Measurements from ENCODE around the gene KRT4.

KRT4 gene

GRCh38 chr12:52836491-52837412, 22.8 kb upstream of the KRT4 start:
- no peak for DNase-seq (ENCODE audit: low read depth, low spot score)

- DNase-seq (ENCODE audit: low read depth, low spot score): no peak
Observed at GRCh38 chr12:52836042-52836466, 22.1 kb upstream of the KRT4 start.

GRCh38 chr12:52835271-52836041, 21.5 kb upstream of the KRT4 start:
- no peak for DNase-seq (ENCODE audit: low read depth, low spot score)

DNA sequence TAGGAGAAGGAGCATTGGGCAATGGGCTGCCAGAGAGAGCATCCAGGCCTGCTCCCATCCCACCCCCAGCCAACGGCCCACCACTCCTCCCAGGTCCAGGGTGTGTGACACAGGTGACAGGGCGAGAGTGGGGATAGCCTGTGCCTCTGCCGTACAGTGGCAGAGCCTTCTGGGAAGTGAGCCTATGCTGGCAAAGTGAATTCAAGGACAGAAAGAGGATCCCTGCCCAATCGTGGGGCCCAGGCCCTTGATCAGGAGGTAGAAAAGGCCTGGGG, 20.7 kb upstream of the KRT4 start:
- no peak for DNase-seq (ENCODE audit: low read depth, low spot score)

DNA sequence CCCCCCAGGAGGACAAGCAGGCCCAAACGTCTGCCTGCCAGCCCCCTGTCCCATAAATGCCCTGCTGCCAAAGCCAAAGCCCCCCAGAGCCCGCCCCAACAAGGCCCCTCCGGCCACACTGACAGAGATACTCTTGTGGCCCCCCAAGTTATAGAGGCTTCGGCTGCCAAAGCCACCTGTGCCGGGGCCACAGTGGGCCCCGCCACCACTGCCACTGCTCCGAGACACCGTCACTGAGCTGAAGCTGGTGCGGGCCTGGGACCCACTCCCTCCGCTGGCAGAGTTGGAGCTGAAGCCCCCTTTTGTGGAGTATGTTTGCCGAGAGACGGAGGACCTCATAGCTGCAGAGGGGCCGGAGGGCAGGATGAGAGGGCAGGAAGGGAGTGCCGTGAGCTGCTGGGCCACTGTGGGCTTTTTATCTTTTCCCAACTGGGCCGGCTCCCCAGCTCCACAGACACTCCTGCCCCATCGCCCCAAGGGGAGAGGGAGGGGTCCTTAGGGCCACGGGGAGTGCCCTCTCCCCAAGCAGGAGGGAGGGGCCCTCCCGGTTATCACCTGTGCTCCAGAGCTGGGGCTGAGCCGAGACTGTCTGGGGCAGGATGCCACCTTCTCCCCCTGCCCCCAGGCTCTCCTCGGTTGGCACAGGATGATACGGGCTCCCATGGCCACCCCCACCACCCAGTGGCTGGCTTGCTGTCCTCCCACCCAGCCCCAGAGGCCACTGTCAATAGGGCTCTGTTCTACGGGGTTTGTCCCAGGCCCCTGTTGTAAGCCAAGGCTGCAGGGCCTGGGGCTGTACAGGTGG, 20.2 kb upstream of the KRT4 start, which contains the start of gene KRT79:
Gene KRT79 (minus strand): TSS at position 390 of the 805 bp plus-strand sequence. CDS start 51 bp downstream, at position 339.
- DNase-seq (ENCODE audit: low read depth, low spot score): no peak

GRCh38 chr12:52832985-52833905, 19.3 kb upstream of the KRT4 start:
- no peak for DNase-seq (ENCODE audit: low read depth, low spot score)

DNA sequence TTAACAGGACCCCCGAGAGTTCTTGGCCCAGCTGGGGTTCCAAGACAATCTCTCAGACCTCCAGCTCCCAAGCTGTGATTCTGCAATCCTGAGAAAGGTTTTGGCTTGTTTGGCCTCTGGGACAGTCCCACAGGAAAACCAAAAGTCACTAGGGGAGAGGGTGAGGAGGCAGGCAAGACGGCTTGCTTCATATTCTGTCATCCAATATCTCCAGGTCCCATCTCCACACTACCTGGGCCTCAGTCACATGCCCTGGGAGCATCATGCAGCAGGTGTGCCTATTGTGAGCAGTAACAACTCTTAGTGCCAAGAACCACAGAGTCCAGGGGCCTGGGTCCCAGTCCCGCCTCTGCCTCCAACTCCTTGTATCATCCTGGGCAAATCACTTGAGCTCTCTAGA, 18.5 kb upstream of the KRT4 start:
- no peak for DNase-seq (ENCODE audit: low read depth, low spot score)

- no peak for DNase-seq (ENCODE audit: low read depth, low spot score)
Observed at GRCh38 chr12:52831251-52831650, 17.3 kb upstream of the KRT4 start.

GRCh38 chr12:52829986-52830770, 16.3 kb upstream of the KRT4 start:
- no peak for DNase-seq (ENCODE audit: low read depth, low spot score)

GRCh38 chr12:52828591-52829021, 14.7 kb upstream of the KRT4 start:
- no peak for DNase-seq (ENCODE audit: low read depth, low spot score)

DNA sequence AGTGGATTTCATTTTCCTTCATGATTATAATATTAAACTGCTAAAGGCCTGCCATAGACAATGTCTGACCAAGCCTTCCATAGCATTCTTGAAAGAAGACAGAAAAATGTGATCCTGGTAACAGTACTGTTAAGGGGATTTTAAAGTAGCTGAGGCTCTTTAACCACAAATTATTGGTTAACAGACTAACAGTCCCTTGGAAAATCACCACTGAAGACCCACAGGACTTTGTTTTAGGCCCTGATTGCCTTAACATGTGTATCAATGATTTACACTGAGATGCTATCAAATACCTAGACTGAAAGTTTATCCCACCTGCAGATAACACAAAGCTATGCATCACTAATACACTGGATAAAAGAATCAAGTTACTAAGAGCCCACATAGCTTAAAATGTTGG, 14.2 kb upstream of the KRT4 start:
- no peak for DNase-seq (ENCODE audit: low read depth, low spot score)

DNA sequence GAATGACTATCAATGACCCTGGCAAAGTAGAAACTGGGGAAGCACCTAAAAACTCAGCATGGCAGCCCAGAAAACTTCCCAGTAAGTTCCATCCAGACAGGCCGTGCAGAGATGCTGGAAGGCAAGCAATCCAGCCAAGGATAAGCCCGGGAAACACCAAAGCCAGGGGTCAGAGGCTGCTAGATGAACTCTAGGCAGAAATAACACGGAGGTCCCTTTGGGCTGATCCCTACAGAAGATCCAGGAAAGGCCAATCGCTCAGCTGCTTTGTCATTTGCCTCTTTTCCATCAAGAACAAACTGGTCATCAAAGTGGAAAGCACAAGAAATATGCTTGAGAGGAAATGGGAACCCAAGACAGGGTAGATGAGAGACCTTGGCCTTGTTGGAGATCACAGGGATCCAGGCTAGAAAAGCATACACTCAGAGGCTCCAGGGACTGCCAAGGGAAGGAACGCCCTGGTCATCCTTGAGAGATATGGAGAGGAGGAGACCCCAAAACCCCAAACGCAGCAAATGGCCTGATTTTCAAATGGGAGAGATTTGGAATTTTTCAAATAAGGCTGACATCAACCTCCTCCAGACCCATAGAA, 13.7 kb upstream of the KRT4 start:
- no peak for DNase-seq (ENCODE audit: low read depth, low spot score)

GRCh38 chr12:52826611-52827498, 12.9 kb upstream of the KRT4 start:
- DNase-seq (ENCODE audit: low read depth, low spot score): no peak

DNA sequence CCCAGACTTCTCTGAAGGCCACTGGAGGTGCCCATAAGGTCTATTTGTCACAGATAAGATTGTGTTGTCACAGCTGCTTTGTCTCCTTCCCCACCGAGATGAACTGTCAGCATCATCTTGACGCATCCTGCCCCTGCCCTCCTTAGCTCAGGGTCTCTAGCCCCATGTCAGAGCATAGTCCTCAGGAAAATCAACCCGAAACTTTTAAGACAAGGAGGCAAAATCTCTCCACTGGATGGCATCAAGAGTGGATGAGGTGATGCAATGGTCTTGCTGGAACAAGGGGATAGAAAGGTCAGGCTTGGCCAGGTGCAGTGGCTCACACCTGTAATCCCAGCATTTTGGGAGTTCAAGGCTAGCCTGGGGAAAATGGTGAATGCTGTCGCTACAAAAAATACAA, 12.0 kb upstream of the KRT4 start:
- no peak for DNase-seq (ENCODE audit: low read depth, low spot score)

GRCh38 chr12:52824741-52825410, 11.0 kb upstream of the KRT4 start:
- DNase-seq (ENCODE audit: low read depth, low spot score): no peak

DNA sequence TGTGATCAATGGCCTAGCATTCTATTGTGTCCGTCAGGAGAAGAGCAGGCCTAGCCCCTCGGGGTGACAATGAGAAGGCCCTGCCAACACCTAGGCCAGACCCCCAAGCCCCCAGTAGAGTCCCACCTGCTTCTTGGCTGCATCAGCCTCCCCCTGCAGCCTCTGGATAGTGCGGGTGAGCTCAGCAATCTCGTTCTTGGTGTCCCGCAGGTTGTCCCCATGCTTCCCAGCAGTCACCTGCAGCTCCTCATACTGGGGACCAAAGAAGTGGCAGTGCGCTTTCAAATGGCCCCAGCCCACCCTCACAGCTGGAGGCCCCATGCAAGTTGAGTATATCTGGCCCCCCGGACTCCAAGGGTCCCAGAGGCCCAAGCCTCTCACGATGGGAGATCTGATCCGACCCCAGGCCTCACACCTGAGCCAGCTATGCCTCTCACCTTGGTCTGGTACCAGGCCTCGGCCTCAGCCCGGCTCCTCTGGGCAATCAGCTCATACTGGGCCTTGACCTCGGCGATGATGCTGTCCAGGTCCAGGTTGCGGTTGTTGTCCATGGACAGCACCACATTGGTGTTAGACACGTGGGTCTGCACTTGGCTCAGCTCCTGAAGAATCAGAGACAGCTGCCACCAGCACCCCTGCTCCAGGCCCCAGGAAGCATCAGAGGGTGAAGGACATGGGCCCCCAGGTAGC, 10.0 kb upstream of the KRT4 start:
- DNase-seq (ENCODE audit: low read depth, low spot score): no peak

- no peak for DNase-seq (ENCODE audit: low read depth, low spot score)
Observed at GRCh38 chr12:52822771-52823510, 9.0 kb upstream of the KRT4 start.

Data from smooth muscle cell of the brain vasculature (primary cell).